HUDEP-2 (cell line): ENCODE results near the gene LCN6.

Experiments used
- DNase-seq, 76 experiments: peaks; one replicate each; lab custom pipeline; 2025; ENCODE audit not compliant: unreplicated experiment in 76 of 76; lab: John Stamatoyannopoulos, UW

Gene LCN6

DNA sequence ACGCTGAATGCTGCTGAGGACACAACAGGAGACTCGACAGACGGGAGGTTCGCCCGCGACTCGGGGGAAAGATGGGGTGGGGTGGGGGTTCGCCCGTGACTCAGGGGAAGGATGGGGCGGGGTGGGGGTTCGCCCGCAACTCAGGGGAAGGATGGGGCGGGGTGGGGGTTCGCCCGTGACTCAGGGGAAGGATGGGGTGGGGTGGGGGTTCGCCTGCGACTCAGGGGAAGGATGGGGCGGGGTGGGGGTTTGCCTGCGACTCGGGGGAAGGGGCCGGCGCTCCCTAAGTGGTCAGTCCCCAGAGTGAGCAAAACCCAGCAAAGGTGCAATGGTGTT lies 2.2 kb downstream of the LCN6 start:
- DNase-seq: no peak

DNA sequence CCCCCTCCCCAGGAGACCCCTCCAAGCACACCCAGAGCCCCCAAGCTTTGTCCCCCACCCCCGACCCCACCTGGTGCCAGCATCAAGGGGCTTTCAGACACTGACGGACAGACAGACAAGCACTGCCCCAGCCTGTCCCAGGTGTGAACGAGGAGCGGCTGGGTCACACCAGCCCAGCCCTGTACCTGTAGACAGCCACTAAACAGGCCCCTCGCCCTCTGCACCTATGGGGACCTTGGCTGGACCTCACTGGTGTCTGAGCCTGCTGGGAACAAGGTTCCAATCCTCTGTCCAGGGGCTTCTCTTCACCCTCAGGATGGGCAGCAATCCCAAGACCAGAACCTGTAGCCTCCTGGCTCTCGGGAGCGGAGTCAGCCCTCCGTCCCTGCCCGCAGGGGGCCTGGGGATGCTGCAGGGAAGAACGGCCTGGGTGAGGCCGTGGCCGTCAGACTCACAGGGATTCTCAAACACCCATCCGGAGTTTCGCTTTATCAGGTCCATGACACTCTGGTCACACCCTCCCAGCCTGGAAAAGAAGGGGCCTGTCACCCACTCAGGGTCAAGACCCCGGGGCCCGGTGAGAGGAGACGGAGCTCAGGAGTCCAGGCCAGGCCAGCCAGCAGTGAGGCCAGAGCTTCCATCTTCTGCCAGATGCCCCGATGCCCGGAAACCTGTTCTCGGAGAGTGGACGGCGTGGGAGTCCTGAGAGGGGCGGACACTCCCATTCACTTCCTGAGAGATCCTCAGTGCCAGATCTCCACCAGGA lies 2.8 kb downstream of the LCN6 start:
- no peak for DNase-seq

DNA sequence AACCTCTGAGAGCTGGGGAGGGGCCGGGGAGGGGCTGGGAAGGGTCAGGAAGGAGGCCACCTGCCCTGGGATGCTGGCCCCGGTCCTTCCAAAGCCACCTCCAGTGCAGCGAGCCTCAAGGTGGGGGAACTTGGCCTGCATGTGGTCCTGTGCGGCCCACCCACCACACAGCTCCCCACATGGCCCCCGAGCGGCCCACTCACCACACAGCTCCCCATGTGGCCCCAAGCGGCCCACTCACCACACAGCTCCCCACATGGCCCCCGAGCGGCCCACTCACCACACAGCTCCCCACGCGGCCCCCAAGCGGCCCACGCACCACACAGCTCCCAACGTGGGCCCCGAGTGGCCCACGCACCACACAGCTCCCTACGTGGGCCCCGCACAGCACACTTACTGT lies 3.6 kb downstream of the LCN6 start:
- DNase-seq: no peak

DNA sequence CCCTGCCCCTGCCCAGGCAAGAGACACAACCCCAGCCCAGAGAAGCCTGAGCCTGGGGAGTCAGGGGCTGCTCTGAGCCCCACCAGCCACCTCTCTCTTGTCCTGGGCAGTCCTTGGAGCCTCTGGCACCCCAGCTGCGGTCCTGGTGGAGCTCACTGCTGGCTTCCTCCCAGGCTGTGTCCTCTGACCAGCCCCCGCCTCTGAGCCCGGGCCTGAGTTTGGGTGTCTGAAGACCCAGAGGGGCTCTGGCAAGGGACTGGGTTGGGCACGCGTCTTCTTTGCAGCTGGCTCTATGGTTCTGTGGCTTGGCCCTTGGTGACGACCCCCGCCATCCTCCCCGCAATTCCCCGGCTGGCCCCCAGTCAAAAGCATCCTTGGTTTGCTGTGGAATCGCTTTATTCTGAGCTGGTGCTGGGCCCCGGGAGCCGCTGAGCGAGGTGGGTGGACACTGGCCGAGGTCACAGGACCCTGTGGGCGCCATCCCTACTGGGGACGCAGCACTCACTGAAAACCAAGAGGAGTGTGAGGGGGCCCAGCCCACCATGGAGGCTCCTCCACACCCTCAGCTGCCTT lies 4.6 kb downstream of the LCN6 start:
- DNase-seq: no peak

DNA sequence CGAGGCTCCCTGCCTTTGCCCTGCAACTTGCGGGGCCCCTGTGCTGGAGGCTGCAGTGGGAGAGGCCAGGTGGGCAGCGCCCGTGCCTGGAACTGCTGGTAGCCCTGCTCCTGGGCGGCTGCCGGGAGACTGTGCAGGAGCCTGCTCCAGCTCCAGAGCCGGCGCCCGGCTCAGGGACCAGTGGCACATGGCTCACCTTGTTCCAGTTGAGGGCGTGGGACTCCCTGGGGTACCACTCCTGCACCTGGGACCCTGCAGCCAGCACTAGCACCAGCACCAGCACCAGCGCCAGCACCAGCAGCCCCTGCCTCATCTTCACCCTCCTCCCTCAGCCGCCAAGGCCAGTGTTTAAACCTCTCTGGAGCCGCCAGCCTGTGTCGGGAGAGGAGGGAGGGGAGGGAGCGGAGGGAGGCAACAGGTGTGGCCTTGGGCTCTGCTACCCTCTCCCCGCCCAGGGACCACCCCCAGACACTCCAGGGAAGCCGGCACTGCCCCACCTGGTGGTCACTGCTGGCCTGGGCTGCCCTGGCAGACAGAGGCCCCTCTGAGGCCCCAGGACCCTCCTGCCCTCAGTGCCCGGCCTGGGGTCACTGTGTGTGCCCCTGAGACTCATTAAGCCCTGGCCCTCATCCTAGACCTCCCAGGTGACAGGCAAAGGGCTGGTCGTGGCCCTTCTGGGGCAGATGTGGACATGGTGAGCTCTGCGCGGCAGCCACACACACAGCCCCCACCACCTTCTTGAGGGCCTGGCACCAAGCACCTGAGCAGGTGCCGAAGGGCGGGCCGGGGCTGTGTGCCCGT lies 5.5 kb downstream of the LCN6 start, which contains the start of gene LCN10:
Gene LCN10 (minus strand): TSS at position 350 of the 801 bp plus-strand sequence. CDS start 37 bp downstream, at position 313.
- no peak for DNase-seq

DNA sequence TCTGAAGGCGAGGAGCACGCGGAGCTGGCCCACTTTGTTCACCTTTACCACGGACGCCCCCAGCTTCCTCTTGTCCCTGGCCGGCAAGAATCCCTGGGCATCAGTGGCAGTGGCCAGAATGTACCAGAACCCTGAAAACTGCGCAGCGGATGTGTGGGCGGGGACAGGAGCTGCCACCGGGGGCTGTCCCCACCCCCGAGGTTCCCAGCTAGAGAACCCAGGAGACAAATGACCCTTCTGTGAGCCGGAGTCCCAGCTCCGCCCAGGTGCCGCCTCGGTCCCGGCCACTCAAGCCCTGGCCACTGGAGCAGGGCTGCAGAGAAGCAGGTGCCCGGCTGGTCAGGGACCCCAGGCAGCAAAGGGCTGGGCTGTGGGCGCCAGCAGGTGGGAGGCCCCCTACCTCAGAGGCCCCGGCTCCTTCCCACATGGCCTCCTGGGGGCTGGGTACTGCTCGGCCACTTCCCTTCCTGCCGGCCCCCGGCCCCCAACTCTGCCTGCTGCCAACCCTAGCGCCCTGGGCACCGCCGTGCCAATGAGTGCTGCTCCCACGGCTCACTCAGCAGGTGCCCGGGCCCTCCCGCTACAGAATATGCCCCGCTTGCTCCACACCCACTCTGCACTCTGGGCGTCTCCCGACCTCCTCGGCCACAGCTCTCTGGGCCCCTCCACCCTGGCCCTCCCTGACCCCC lies 6.3 kb downstream of the LCN6 start:
- peak in 6 of 76 experiments; percentile 18 to 36 (median 26) for DNase-seq

DNA sequence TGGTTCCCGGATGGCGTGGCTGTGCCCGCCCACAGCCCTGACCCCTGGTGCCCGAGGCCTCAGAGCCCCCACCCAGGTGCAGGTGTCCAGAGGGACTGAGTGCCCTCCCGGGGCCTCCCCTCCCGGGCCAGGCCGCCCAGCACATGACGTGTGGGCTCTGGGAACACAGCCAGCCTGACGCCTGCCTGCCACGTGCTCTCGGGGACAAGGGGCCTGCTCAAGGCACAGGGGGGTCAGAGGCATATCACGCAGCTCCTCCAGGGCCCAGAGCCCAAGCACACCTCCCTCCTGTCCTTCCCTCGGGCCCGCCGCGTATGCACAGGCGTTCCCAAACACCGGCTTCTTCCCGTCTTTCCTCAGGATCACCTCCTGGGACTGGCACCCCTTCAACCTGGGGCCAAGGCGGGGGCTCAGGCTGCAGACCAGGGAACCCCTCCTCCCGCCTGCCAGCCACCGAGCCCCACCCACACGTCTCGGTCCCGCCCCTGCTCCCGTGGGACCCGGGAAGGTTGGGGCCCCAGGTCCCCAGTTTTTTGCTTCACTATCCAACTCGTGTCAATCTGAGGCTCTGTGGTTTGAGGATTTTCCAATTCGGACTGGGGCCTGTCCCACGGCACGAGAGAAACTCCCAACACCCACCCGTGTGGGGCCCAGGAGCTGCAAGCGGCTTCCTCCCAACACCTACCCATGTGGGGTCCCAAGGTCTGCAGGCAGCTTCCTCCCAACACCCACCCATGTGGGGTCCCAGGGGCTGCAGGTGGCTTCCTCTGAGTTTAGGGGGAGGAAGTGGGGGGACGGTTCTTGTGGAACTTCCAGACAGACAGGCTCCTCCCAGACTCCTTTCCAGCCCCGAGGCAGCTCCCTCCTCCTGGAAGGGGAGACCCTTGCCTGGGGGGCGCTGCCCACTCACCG lies 7.1 kb downstream of the LCN6 start:
- peak in 58 of 76 experiments; percentile 14 to 80 (median 47) for DNase-seq

DNA sequence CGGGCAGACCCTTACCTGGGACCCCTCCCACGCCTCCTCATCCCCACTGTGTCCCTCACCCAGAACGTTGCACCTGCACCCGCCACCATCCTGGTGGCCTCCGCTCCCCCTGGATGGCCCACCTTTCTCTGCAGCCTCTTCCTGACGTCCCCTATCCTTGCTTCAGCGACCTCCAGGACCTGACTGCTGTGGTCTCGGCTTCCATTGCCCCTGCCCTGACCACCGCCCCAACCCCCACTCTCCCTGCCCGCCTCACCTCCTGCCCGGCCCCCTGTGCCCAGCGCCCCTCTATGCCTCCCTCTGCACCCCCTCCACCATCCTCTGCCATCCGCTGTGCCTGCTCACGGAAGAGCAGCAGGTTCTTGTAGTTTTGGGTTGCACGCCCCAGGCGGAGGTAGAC lies 7.8 kb downstream of the LCN6 start:
- no peak for DNase-seq

DNA sequence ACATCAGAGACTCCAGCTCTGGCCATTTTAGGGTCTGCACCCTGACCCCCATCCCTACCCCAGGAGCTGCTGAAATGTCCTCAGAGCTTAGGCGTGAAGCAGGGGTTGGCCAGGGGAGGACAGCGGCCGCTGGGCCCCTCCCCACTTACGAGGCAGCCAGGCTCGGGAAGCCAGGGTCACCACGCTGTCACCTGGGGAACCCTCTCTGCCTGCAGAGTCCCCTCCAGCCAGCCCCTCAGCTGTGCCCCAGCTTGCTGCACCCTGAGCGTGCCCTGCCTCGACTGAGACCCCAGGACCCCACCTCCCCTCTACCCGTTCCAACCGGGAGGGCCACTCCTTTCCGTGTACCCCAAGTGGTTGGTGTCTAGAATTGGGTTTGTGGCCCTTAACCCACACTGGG lies 8.3 kb downstream of the LCN6 start:
- no peak for DNase-seq

DNA sequence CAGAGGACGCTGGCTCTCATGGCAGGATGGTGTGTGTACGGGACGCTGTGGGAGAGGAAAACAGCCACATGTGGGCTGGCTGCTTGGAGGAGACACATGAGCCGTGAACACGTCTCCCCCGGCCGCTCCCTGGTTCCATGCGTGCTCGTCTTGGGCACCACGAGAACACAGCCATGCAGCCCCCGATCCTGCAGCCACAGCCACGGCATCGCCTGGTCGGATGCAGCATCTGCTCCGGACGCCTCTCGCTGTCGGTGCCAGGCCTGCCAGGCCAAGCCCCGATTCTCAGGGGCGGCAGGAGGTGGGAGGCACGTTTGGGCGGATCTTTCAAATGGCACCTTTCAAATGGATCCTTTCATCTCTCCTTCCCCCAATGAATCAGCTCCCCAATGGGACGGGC lies 8.8 kb downstream of the LCN6 start:
- no peak for DNase-seq

DNA sequence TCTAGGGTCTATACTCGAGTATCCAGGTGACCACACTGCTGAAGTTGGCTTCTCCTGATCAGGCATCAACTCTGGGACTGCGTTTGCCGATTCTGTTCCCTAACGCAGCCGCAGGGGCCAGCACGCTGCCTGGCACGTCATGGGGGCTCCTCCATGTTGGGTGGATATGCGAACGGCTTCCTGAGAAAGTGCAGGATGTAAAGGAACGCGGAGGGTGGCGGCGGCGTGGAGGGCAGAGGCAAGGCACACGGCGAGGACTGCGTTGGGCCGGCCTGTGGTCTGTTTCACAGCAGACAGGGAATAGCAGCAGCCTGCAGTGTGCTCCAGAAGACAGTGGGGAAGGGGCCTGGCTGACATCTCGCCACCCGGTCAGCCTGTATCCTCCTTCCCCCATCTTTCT lies 9.4 kb downstream of the LCN6 start:
- DNase-seq: no peak

DNA sequence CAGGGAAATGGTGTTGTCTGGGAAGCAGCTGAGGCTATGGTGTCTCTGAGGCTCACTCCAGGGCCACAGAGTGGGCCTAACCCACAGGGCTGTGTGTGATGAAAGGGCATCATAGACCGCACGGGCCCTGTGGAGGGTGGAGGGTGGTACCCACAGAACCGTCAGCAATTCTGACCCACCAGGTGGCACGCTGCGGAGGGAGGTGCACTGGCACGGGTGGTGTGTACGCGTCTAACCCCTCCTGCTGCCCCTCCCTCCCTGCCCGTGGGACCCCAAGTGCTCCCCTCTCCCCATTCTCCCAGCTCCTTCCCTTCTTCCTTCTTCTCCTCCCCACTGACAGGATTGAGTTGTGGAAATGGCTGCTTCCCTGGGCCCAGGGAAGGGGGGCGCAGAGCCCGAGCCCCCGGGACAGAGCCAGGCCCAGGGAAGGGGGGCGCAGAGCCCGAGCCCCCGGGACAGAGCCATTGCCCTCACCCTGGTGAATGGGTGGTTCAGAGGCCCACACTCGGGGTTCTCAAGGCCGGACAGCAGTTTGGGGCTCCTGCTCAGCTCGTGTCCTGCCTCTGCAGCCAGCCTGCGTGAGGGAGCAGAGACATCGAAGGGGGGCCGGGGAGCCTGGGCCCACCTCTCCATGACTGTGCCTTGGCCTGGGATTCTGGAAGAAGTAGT lies 12.4 kb downstream of the LCN6 start:
- no peak for DNase-seq

DNA sequence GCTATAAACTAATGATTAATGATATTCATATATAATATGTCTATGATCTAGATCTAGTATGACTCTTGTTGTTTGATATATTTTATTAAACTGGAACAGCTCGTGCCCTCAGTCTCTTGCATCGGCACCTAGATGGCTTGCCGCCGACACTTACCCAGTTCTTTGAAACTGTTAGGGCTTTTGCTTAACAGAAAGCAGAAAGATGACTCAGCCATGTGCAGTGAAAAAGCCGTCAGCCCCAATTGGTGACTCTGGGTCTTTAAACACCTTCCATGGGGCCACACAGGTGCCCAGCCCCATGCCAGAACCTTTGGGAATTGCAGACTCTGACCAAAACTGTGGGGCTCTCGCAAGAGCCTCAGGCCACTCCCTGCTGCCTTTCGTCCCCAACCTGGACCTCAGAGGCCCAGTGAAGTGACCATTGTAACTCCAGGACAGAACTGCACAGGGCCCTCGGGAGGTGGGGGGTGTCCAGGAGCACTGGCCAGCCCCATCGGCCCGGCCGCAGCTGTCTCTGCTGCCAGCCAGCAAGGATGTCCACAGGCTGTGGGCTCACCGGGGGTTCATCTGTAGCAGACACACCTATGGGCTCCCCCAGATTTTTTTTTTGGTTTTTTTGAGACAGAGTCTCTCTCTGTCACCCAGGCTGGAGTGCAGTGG lies 13.4 kb downstream of the LCN6 start:
- no peak for DNase-seq

DNA sequence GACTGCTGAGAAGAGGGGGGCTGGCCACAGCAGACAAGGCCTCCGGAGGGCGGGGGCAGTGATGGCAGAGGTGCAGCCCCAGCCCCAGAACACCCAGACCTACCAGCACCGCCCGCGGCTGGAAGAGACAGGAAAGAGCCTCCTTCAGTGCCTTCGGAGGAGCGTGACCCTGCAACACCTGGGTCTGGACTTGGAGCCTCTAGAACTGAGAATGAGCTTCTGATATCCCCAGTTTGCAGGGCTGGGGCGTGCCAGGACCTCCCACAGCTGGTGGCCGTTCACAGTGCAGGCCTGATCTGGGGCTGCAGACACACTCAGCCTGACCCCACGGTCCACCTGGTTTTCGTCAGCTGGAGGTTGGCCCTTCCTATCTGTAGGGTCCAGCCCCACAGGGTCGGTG lies 14.7 kb downstream of the LCN6 start:
- DNase-seq: no peak

DNA sequence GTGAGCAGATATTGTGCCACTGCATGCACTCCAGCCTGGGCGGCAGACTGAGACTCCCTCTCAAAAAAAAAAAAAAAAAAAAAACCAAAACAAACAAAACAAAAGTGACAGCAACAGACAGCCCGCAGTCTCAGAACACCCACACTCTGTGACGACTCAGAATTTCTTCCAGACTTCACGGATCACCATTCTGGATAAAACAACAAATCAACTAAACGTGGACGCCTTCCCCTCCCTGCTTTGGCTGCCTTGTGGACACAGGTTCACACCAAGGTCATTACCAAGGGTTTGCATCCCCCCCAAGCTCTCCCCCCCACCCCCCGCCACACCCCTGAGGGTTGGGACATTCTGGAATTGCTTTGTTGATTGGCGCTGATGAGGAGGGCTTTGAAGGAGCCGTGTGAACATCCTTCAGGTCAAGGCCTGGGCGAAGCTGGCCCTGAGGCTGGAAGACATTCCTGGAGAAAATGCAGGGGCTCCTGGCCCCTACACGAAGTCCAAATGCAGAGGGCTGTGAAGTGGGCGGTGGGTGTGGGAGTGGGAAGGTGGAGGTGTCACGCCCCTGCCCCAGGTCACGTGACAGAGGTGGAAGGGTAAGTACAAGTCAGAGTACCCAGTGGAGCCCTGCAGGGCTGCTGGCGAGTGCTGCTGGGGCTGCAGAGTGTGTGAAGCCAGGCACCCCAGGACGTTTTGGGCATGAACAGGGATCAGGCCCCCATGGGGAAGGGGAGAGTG lies 15.7 kb downstream of the LCN6 start:
- no peak for DNase-seq

DNA sequence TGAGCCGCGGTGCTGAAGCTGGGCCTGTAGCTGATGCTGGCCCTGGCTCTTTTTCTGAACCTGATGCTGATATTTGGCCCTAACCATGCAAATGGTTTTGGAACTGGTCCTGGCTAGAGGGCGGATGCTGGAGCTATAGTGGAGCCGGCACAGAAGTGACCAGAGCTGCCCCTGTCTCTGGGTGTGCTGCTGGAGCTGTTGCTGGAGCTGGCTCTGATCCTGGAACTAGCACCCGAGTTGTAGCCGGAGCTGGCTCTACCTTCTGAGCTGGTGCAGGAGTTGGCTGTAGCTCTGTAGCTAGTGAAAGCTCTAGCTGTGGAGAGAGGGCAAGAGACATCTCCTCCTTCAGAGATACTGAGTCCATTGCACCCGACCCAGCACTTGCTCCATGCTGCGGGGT lies 18.4 kb downstream of the LCN6 start:
- no peak for DNase-seq

DNA sequence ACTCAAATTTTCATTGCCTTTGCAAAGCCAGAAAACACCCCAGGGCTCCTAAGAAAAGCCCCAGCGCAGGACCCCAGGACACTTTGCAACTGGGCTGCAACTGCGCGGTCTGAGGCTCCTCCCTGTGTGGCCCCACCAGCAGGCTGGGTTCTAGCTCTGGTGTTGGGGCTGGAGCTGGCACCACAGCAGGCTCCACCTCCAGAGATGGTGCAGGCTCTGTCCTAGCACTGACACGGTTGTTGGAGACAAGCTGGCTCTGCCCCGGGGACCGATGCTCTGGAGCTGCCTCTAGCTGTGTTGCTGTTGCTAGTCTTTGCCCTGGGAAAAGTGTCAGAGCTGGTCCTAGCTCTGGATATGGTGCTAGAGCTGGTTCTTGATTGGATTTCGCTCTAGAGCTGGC lies 19.2 kb downstream of the LCN6 start:
- peak in 70 of 76 experiments; percentile 9 to 81 (median 64) for DNase-seq

DNA sequence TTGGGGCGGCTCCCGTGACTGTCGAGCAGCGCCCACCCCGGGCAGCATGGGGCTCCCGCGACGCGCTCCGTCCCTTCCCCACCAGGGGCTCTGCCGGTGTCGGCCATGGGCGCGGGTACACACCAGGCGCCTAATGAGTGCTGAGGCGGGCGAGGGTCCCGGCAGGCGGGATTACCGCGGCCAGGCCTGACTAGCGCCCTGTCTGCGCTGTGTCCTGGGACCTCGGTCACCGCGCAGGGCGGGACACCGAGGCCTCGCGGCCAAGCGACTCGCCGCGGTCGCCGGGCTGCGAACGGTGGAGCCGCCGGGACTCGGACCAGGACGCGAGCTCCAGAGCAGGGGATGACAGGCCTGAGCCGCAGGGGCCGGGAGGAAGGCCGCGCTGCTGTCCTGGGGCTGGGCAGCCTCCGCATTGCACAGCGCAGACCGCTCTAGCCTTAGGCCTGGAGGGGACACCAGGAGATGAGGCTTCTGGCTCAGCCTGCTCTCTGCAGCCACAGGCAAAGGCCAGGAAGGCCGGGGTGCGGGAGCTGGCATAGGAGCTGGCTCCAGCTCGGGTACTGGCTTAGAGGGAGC lies 19.7 kb downstream of the LCN6 start:
- DNase-seq: peak in 10 of 76 experiments; percentile 30 to 77 (median 54)
